Measurements from ENCODE around the gene POM121L2.

DNA sequence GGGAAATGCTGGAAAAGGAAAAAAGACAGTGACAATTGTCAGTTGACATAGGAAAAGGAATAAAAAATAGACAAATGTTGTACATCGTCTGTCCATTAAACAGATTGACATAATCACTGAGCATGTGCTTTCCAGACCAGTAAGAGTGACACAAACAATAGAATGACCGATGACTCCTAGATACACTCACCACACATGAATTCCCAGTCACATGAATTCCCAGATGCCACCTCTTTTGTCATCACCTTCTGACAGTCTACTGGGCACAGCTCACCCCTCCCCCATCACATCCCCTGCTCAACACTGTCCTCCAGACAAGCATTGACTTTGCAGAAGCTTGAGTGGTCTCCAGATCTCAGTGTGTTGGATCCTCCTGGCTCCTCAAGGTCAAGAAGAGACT lies 25.9 kb downstream of the POM121L2 start:
- TF ChIP-seq, protein P1, sequence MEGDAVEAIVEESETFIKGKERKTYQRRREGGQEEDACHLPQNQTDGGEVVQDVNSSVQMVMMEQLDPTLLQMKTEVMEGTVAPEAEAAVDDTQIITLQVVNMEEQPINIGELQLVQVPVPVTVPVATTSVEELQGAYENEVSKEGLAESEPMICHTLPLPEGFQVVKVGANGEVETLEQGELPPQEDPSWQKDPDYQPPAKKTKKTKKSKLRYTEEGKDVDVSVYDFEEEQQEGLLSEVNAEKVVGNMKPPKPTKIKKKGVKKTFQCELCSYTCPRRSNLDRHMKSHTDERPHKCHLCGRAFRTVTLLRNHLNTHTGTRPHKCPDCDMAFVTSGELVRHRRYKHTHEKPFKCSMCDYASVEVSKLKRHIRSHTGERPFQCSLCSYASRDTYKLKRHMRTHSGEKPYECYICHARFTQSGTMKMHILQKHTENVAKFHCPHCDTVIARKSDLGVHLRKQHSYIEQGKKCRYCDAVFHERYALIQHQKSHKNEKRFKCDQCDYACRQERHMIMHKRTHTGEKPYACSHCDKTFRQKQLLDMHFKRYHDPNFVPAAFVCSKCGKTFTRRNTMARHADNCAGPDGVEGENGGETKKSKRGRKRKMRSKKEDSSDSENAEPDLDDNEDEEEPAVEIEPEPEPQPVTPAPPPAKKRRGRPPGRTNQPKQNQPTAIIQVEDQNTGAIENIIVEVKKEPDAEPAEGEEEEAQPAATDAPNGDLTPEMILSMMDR (IDR thresholded peaks at IDR 0.05) = no peak
- no peak for TF ChIP-seq POLR2A (IDR thresholded peaks at IDR 0.05)

Data from suprapubic skin (tissue), 3 donors.